HL-60 (cell line): Measurements from ENCODE around the gene FANCG.

Experiments
- DNase-seq, 2 experiments: peaks; one replicate each; pipeline ENCODE4 v3.0.0-alpha.2; 2010 to 2020; ENCODE audit warnings: low read depth in 1 of 2, low spot score in 1 of 2
- H3K27ac ChIP-seq: fragments of 250-450 bp; sonication (Bioruptor Pico); replicated peaks from 2 replicates; pipeline ENCODE4 v1.5.1; 2020; ENCODE audit warnings: mild to moderate bottlenecking, moderate library complexity
- H3K27me3 ChIP-seq: fragments of 250-450 bp; sonication (Bioruptor Pico); 2 replicates; pipeline ENCODE4 v1.5.1; 2021; ENCODE audit warnings: mild to moderate bottlenecking, moderate library complexity; ENCODE audit not compliant: insufficient read depth, poor library complexity, severe bottlenecking
- H3K4me3 ChIP-seq: replicated peaks from 2 replicates; pipeline ENCODE4 v1.5.1; 2011; ENCODE audit warnings: mild to moderate bottlenecking, control low read depth, low read length; ENCODE audit not compliant: insufficient read depth
- GABPA ChIP-seq: IDR thresholded peaks from 2 replicates; pipeline ENCODE4 v1.6.1; 2012; ENCODE audit warnings: low read depth
- POLR2AphosphoS5 ChIP-seq: IDR thresholded peaks from 2 replicates; pipeline ENCODE4 v1.6.1; 2012; ENCODE audit warnings: low read depth
- REST ChIP-seq: IDR thresholded peaks from 2 replicates; pipeline ENCODE4 v1.6.1; 2012; ENCODE audit warnings: low read depth; ENCODE audit not compliant: insufficient replicate concordance
- SPI1 ChIP-seq: IDR thresholded peaks from 2 replicates; pipeline ENCODE4 v1.6.1; 2012; ENCODE audit warnings: low read depth, mild to moderate bottlenecking, borderline replicate concordance
- TF ChIP-seq, protein P1 (sequence below): IDR thresholded peaks from one replicate; pipeline ENCODE4 v1.5.1; 2011; ENCODE audit warnings: low read length, control low read depth, inconsistent platforms; ENCODE audit not compliant: insufficient read depth

The FANCG gene

DNA sequence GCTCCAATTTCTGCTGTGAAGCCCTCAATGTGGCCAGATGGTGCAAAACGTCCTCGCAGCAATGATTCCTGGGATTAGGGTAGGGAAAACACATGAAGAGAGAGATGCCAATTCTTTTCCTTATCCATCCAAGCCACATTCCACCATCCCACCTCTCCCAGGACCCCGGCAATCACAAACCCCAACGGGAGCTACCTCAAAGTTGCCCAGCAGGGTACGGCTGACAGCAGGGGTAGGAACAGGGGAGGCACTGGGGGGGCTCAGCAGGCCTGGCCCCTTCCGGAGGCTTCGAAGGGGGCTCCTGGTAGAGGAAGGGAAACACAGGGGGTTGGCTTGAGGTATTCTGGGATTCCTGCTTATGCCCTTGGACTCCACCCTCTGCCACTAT, 26.6 kb upstream of the FANCG start:
- TF ChIP-seq REST (no peak), SPI1 (no peak), GABPA (no peak), POLR2AphosphoS5 (no peak)
- TF ChIP-seq, protein P1, sequence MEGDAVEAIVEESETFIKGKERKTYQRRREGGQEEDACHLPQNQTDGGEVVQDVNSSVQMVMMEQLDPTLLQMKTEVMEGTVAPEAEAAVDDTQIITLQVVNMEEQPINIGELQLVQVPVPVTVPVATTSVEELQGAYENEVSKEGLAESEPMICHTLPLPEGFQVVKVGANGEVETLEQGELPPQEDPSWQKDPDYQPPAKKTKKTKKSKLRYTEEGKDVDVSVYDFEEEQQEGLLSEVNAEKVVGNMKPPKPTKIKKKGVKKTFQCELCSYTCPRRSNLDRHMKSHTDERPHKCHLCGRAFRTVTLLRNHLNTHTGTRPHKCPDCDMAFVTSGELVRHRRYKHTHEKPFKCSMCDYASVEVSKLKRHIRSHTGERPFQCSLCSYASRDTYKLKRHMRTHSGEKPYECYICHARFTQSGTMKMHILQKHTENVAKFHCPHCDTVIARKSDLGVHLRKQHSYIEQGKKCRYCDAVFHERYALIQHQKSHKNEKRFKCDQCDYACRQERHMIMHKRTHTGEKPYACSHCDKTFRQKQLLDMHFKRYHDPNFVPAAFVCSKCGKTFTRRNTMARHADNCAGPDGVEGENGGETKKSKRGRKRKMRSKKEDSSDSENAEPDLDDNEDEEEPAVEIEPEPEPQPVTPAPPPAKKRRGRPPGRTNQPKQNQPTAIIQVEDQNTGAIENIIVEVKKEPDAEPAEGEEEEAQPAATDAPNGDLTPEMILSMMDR: no peak
- Histone ChIP-seq H3K27me3 (no peaks in the 10 kb centered on the region), H3K27ac (no peak overlapping the region)

DNA sequence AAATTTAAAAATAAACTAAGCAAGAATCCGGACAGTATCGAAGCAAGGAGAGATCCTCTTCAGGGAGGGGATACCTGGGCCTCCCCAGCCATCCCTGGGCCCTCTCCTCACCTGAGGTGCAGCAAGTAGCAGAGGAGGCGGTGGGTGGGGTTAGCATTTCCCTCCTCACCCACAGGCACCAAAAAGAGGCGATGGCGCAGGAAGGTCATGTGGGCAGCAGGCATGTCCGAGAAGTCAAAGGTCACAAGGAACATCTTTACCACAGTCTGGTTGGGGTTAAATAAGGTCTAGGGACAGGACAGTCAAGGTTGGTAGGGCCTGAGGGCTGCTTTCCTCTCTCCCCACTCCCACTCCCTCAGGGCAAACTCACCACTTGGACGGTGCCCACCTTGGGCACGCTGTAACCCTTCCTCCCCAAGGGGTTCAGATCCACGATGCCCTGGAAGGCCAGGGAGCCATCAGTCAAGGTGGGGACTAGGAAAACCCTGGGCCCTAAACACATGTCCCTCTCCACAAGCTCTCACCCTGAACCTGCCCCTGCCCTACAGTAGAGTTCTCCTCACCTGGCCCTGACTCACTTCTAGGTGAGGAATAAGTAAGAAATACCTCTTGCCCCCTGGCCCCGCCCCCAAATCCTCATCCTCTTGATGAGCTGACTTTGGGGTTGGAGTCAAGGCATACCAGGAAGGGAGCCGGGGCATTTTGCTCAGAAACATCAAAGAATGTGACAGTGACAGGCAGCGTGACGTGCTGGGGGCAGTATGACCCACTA, 26.0 kb upstream of the FANCG start:
- no peak overlapping the region for H3K27ac ChIP-seq
- no peak for TF ChIP-seq SPI1
- TF ChIP-seq, protein P1: no peak
- no peak for TF ChIP-seq REST
- TF ChIP-seq GABPA: no peak
- no peak for TF ChIP-seq POLR2AphosphoS5
- no peak for DNase-seq
- H3K27me3 ChIP-seq: no peaks in the 10 kb centered on the region
- H3K4me3 ChIP-seq: no peak overlapping the region

More for the DNA sequence above, 26.6 kb upstream of the FANCG start:
- H3K4me3 ChIP-seq: no peak overlapping the region
- no peak for DNase-seq

- Histone ChIP-seq H3K4me3 (no peak overlapping the region), H3K27me3 (no peaks in the 10 kb centered on the region), H3K27ac (no peak overlapping the region)
- no peak for DNase-seq
- TF ChIP-seq POLR2AphosphoS5: no peak
- TF ChIP-seq, protein P1: no peak
- TF ChIP-seq REST: no peak
- TF ChIP-seq SPI1: no peak
These were observed 25.4 kb upstream of the FANCG start for GRCh38 chr9:35105126-35105525.
